ENCODE results near the gene KRT33B.

DNA sequence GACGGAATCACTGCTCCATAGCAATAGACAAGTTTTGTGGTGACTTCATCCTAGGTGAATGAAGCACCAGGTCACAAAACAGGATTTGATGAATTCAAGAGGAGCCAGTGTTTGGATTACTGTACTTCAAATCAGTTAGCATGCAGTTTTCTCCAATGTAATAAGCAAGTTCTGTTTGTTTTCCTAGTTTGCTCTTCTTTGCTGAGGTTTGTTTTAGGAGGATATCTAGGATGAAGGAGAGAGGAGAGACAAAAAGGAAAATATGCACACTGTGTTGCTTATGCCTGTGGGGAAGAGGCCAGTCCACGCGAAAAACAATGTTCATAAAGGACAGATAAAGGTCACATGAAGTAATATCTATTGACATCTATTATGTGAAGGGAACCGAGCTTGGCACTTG is 45.8 kb upstream of the KRT33B start:
- TF ChIP-seq, protein P1, sequence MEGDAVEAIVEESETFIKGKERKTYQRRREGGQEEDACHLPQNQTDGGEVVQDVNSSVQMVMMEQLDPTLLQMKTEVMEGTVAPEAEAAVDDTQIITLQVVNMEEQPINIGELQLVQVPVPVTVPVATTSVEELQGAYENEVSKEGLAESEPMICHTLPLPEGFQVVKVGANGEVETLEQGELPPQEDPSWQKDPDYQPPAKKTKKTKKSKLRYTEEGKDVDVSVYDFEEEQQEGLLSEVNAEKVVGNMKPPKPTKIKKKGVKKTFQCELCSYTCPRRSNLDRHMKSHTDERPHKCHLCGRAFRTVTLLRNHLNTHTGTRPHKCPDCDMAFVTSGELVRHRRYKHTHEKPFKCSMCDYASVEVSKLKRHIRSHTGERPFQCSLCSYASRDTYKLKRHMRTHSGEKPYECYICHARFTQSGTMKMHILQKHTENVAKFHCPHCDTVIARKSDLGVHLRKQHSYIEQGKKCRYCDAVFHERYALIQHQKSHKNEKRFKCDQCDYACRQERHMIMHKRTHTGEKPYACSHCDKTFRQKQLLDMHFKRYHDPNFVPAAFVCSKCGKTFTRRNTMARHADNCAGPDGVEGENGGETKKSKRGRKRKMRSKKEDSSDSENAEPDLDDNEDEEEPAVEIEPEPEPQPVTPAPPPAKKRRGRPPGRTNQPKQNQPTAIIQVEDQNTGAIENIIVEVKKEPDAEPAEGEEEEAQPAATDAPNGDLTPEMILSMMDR (conservative IDR thresholded peaks at IDR 0.05 in 1 of 2, IDR thresholded peaks at IDR 0.05 in 1 of 2; ENCODE audit: extremely low read depth in 1 of 2, insufficient read depth in 1 of 2, low read depth in 1 of 2, low read length in 2 of 2): no peak
- no peak for TF ChIP-seq EZH2 (IDR thresholded peaks at IDR 0.05; ENCODE audit: borderline replicate concordance, low read length)
